Thyroid gland (tissue), 4 donors: ENCODE data around the gene RNF125.

Experiments used
- CTCF ChIP-seq, 6 experiments: fragments of 200-600 bp in 3 of 6; fragments of 450-650 bp in 3 of 6; sonication (generic) in 3 of 6; IDR thresholded peaks; one replicate each; pipeline ENCODE4 v1.5.1; 2016 to 2019; ENCODE audit warnings: antibody characterized with exemption in 6 of 6, mild to moderate bottlenecking in 2 of 6, inconsistent platforms in 1 of 6, moderate library complexity in 1 of 6
- POLR2A ChIP-seq, 2 donors: fragments of 450-650 bp; IDR thresholded peaks; one replicate each; pipeline ENCODE4 v1.6.1; 2017; ENCODE audit warnings: antibody characterized with exemption in 2 of 2, mild to moderate bottlenecking in 2 of 2, moderate library complexity in 1 of 2

GRCh38 chr18:32093102-32093511 is 74.5 kb downstream of the RNF125 start:
- TF ChIP-seq CTCF (IDR thresholded peaks at IDR 0.05) (no peak), POLR2A (IDR thresholded peaks at IDR 0.05) (no peak)
